SK-N-SH treated with all-trans-retinoic acid at 6 μM for 48 hours (cell line): ENCODE results near the gene MYL10.

Experiments
- ARNTL ChIP-seq: fragments of 450-650 bp; formaldehyde crosslinking; IDR thresholded peaks from 2 replicates; pipeline ENCODE4 v1.5.0; 2020; ENCODE audit warnings: low read depth, mild to moderate bottlenecking, moderate library complexity, borderline replicate concordance
- GLIS3 ChIP-seq: fragments of 250-450 bp; sonication (Bioruptor Pico); IDR thresholded peaks from 2 replicates; pipeline ENCODE4 v1.5.0; 2020; ENCODE audit warnings: mild to moderate bottlenecking, moderate library complexity
- OSR1 ChIP-seq: fragments of 250-450 bp; sonication (Bioruptor Pico); IDR thresholded peaks from 2 replicates; pipeline ENCODE4 v1.8.0; 2022; ENCODE audit warnings: moderate library complexity, mild to moderate bottlenecking, inconsistent platforms
- PPARA ChIP-seq: fragments of 250-450 bp; sonication (Bioruptor Pico); IDR thresholded peaks from 2 replicates; pipeline ENCODE4 v1.5.0; 2020; ENCODE audit warnings: mild to moderate bottlenecking, borderline replicate concordance
- RARB ChIP-seq: fragments of 250-450 bp; sonication (Bioruptor Pico); IDR thresholded peaks from 2 replicates; pipeline ENCODE4 v1.8.0; 2021; ENCODE audit warnings: mild to moderate bottlenecking, moderate library complexity
- SNAI2 ChIP-seq: fragments of 250-450 bp; sonication (Bioruptor Pico); IDR thresholded peaks from 2 replicates; pipeline ENCODE4 v1.5.0; 2020; ENCODE audit warnings: mild to moderate bottlenecking, moderate library complexity
- TCF4 ChIP-seq: fragments of 250-450 bp; sonication (Bioruptor Pico); IDR thresholded peaks from 2 replicates; pipeline ENCODE4 v1.8.0; 2021; ENCODE audit warnings: mild to moderate bottlenecking, moderate library complexity, borderline replicate concordance
- TOX ChIP-seq: fragments of 250-450 bp; sonication (Bioruptor Pico); IDR thresholded peaks from 2 replicates; pipeline ENCODE4 v1.8.0; 2021; ENCODE audit warnings: mild to moderate bottlenecking, moderate library complexity, borderline replicate concordance
- ZFP30 ChIP-seq: fragments of 450-650 bp; formaldehyde crosslinking; IDR thresholded peaks from 2 replicates; pipeline ENCODE4 v1.5.0; 2022; ENCODE audit warnings: mild to moderate bottlenecking, moderate library complexity
- ZNF565 ChIP-seq: fragments of 450-650 bp; formaldehyde crosslinking; conservative IDR thresholded peaks from 2 replicates; pipeline ENCODE4 v1.5.0; 2020; ENCODE audit warnings: low read depth, mild to moderate bottlenecking, moderate library complexity
- ZNF70 ChIP-seq: fragments of 450-650 bp; formaldehyde crosslinking; IDR thresholded peaks from 2 replicates; pipeline ENCODE4 v1.5.0; 2020; ENCODE audit warnings: mild to moderate bottlenecking, moderate library complexity
- TF ChIP-seq, protein P1 (sequence below): fragments of 250-450 bp; sonication (Bioruptor Pico); IDR thresholded peaks from 2 replicates; pipeline ENCODE4 v1.8.0; 2020; ENCODE audit warnings: mild to moderate bottlenecking, moderate library complexity, borderline replicate concordance
- TF ChIP-seq, protein P2 (sequence below): fragments of 250-450 bp; sonication (Bioruptor Pico); IDR thresholded peaks from 2 replicates; pipeline ENCODE4 v1.5.1; 2020; ENCODE audit warnings: low read depth, mild to moderate bottlenecking, moderate library complexity
- TF ChIP-seq, protein P3 (sequence below): fragments of 250-450 bp; sonication (Bioruptor Pico); IDR thresholded peaks from 2 replicates; pipeline ENCODE4 v1.5.0; 2020; ENCODE audit warnings: mild to moderate bottlenecking, moderate library complexity

DNA sequence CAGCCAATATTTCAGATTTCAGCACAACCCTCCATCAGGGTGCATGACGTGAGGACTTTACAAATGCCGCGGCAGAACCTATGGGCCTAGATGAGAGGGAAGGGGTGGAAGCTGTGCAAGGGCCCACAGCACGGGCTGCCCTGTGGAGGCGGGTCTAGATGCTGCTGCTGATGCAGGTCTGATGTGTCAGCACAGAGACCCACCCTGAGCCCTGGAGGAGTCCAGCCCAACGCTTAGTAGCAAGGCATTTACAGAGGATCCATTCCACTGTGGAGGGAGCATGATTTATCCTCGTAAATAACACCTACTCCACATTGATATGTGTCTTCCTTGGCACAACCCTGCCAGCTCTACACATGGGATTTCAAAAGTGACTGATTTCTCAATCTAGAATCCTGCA is 48.5 kb downstream of the MYL10 start:
- TF ChIP-seq TCF4 (no peak), ARNTL (CRISPR knock-in tag) (no peak), PPARA (CRISPR knock-in tag) (no peak), ZFP30 (CRISPR knock-in tag) (no peak), SNAI2 (CRISPR knock-in tag) (no peak), GLIS3 (CRISPR knock-in tag) (no peak), RARB (CRISPR knock-in tag) (no peak), ZNF565 (CRISPR knock-in tag) (no peak), ZNF70 (CRISPR knock-in tag) (no peak), OSR1 (CRISPR knock-in tag) (no peak), TOX (CRISPR knock-in tag) (no peak)
- TF ChIP-seq, protein P1, sequence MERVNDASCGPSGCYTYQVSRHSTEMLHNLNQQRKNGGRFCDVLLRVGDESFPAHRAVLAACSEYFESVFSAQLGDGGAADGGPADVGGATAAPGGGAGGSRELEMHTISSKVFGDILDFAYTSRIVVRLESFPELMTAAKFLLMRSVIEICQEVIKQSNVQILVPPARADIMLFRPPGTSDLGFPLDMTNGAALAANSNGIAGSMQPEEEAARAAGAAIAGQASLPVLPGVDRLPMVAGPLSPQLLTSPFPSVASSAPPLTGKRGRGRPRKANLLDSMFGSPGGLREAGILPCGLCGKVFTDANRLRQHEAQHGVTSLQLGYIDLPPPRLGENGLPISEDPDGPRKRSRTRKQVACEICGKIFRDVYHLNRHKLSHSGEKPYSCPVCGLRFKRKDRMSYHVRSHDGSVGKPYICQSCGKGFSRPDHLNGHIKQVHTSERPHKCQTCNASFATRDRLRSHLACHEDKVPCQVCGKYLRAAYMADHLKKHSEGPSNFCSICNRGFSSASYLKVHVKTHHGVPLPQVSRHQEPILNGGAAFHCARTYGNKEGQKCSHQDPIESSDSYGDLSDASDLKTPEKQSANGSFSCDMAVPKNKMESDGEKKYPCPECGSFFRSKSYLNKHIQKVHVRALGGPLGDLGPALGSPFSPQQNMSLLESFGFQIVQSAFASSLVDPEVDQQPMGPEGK (CRISPR knock-in tag): no peak
- TF ChIP-seq, protein P2, sequence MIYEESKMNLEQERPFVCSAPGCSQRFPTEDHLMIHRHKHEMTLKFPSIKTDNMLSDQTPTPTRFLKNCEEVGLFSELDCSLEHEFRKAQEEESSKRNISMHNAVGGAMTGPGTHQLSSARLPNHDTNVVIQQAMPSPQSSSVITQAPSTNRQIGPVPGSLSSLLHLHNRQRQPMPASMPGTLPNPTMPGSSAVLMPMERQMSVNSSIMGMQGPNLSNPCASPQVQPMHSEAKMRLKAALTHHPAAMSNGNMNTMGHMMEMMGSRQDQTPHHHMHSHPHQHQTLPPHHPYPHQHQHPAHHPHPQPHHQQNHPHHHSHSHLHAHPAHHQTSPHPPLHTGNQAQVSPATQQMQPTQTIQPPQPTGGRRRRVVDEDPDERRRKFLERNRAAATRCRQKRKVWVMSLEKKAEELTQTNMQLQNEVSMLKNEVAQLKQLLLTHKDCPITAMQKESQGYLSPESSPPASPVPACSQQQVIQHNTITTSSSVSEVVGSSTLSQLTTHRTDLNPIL (CRISPR knock-in tag): no peak
- TF ChIP-seq, protein P3, sequence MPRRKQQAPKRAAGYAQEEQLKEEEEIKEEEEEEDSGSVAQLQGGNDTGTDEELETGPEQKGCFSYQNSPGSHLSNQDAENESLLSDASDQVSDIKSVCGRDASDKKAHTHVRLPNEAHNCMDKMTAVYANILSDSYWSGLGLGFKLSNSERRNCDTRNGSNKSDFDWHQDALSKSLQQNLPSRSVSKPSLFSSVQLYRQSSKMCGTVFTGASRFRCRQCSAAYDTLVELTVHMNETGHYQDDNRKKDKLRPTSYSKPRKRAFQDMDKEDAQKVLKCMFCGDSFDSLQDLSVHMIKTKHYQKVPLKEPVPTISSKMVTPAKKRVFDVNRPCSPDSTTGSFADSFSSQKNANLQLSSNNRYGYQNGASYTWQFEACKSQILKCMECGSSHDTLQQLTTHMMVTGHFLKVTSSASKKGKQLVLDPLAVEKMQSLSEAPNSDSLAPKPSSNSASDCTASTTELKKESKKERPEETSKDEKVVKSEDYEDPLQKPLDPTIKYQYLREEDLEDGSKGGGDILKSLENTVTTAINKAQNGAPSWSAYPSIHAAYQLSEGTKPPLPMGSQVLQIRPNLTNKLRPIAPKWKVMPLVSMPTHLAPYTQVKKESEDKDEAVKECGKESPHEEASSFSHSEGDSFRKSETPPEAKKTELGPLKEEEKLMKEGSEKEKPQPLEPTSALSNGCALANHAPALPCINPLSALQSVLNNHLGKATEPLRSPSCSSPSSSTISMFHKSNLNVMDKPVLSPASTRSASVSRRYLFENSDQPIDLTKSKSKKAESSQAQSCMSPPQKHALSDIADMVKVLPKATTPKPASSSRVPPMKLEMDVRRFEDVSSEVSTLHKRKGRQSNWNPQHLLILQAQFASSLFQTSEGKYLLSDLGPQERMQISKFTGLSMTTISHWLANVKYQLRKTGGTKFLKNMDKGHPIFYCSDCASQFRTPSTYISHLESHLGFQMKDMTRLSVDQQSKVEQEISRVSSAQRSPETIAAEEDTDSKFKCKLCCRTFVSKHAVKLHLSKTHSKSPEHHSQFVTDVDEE (CRISPR knock-in tag): no peak
